Cardiac muscle cell (in vitro differentiated cells and primary cell): ENCODE results near the gene PCAT6. TPM values are rescaled to one million over a fixed set of nuclear protein-coding genes. Genes with fewer than 3 reads are reported as not detected.
"Not testable (repeated sequence)": the region's sequence is repeated elsewhere in the genome, so short reads cannot be mapped to it uniquely, and the experiment has no call there.

ENCODE experiments used
- DNase-seq, 2 donors: peaks; one replicate each; pipeline versions ENCODE4 v3.0.0 to v3.0.0-alpha.2; 2010 to 2017; ENCODE audit warnings: low read depth in 1 of 2, low spot score in 1 of 2
- H3K27ac ChIP-seq: fragments of 200-600 bp; sonication (generic); 2 replicates; pipeline ENCODE4 v1.5.1; 2016
- H3K27me3 ChIP-seq: fragments of 200-600 bp; sonication (generic); 2 replicates; pipeline ENCODE4 v1.6.0; 2016; ENCODE audit warnings: control low read depth
- H3K36me3 ChIP-seq: fragments of 200-600 bp; sonication (generic); 2 replicates; pipeline ENCODE4 v1.5.1; 2016; ENCODE audit warnings: control low read depth
- H3K4me1 ChIP-seq: fragments of 200-600 bp; sonication (generic); 2 replicates; pipeline ENCODE4 v1.8.1; 2017; ENCODE audit warnings: low read depth, mild to moderate bottlenecking, mixed run types
- H3K4me3 ChIP-seq: fragments of 200-600 bp; sonication (generic); 2 replicates; pipeline ENCODE4 v1.5.1; 2016; ENCODE audit warnings: mild to moderate bottlenecking
- H3K9me3 ChIP-seq: fragments of 200-600 bp; sonication (generic); 2 replicates; pipeline ENCODE4 v1.5.1; 2017; ENCODE audit warnings: low read depth, mild to moderate bottlenecking, control low read depth
- polyA plus RNA-seq: library from polyadenylated mRNA; unstranded; fragments of >200 nt; fragmentation: Nextera tagmentation; extraction: Ambion mirVana; gene quantifications from 2 replicates; pipeline ENCODE4 v1.2.1, GENCODE V29; 2016
- total RNA-seq: library from RNA; depleted of rRNA; stranded (reverse); fragments of >200 nt; gene quantifications from 2 replicates; pipeline ENCODE4 v1.2.3, GENCODE V29; 2016
- TF ChIP-seq, protein P1 (sequence below): IDR thresholded peaks from 2 replicates; pipeline ENCODE4 v1.5.1; 2012; ENCODE audit warnings: low read depth, mild to moderate bottlenecking, low read length

PCAT6 gene
- total and polyA plus RNA-seq, 2 experiments from 2014 or later = 19.8 to 67.4 TPM

DNA sequence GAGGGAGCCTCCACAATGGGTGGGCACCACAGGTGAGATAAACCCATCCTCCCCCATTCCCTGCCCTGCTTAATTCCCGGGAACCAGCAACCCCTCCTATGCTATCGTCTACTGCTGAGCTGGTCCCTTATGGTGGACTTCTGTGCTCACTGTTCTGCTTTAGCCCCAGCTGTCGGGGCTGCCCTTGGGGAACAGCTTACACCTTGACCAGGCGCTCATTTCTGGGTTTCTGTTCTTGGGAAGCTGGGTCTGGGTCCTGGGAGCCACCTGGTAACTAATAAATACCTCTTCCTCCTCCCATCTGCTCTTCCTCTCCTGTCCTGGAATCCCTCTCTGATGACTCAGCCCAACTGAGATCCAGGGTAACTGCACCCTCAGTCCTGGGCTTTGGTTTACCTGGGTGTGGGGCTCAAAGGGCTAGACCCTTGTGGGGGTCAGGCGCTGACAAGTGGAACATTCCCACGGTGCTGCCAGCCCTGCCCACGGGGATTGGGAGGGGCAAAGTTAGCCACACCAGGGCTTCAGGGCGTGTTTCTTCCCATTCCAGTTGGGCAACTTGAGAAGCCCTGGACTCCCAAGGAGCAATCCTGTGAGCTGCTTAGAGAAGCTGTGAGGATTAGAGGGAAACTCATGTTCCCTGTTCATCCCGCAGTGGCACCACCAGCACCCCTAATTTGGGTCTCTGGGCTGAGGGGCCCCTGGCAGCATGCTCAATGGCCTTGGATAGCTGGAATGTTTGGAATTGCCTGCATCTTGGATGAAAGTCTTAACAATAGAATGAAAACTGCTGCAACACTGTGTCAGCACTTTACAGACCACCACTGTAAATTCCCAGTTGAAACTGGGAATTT, 1.6 kb downstream of the PCAT6 start:
- no peak for DNase-seq
- Histone ChIP-seq H3K4me3 (peak overlapping the region; percentile 72), H3K27ac (no peak overlapping the region), H3K9me3 (no peaks in the 10 kb centered on the region), H3K27me3 (no peaks in the 10 kb centered on the region), H3K4me1 (peaks cover 9% of the 10 kb centered on the region), H3K36me3 (no peaks in the 10 kb centered on the region)
- TF ChIP-seq, protein P1, sequence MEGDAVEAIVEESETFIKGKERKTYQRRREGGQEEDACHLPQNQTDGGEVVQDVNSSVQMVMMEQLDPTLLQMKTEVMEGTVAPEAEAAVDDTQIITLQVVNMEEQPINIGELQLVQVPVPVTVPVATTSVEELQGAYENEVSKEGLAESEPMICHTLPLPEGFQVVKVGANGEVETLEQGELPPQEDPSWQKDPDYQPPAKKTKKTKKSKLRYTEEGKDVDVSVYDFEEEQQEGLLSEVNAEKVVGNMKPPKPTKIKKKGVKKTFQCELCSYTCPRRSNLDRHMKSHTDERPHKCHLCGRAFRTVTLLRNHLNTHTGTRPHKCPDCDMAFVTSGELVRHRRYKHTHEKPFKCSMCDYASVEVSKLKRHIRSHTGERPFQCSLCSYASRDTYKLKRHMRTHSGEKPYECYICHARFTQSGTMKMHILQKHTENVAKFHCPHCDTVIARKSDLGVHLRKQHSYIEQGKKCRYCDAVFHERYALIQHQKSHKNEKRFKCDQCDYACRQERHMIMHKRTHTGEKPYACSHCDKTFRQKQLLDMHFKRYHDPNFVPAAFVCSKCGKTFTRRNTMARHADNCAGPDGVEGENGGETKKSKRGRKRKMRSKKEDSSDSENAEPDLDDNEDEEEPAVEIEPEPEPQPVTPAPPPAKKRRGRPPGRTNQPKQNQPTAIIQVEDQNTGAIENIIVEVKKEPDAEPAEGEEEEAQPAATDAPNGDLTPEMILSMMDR = no peak

DNA sequence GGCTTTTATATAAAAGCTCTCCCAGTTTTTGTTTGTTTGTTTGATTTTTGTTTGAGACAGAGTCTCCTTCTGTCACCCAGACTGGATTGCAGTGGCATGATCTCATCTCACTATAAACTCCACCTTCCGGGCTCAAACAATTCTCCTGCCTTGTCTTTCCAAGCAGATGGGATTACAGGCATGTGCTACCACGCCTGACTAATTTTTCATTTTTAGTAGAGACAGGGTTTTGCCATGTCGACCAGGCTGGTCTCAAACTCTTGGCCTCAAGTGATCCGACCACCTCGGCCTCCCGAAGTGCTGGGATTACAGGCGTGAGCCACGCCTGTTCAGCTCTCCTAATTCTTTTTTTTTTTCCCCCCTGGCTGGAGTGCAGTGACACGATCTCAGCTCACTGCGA, 4.4 kb downstream of the PCAT6 start:
- no peak for DNase-seq
- H3K9me3 ChIP-seq = no peaks in the 10 kb centered on the region
- H3K4me1 ChIP-seq = peaks cover 5% of the 10 kb centered on the region
- TF ChIP-seq, protein P1 = no peak
- H3K36me3 ChIP-seq = no peaks in the 10 kb centered on the region
- H3K27ac ChIP-seq = no peak overlapping the region
- H3K4me3 ChIP-seq = no peak overlapping the region
- H3K27me3 ChIP-seq = no peaks in the 10 kb centered on the region

DNA sequence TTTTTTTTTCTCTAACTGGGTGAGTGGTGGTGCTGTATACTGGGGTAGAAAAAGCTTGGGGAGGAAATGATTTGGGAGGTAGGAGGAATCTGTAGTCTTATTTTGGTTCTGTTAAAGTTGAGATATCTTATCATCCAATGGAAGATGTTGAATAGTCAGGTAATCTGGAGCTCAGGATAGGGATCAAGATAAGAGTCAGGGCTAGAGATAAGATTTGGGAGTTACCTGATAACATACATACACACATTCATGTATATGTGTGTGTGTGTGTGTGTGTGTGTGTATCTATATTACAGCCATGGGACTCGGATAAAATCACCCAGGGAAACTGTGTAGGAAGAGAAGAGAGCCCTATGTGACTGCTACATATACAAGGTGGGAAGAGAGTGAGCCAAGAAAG, 8.1 kb downstream of the PCAT6 start:
- H3K27me3 ChIP-seq = no peaks in the 10 kb centered on the region
- H3K9me3 ChIP-seq = no peaks in the 10 kb centered on the region
- DNase-seq = no peak
- H3K27ac ChIP-seq = no peak overlapping the region
- H3K4me3 ChIP-seq = no peak overlapping the region
- TF ChIP-seq, protein P1 = no peak
- H3K36me3 ChIP-seq = no peaks in the 10 kb centered on the region
- H3K4me1 ChIP-seq = peaks cover 8% of the 10 kb centered on the region

- Histone ChIP-seq H3K4me1 (peaks cover 8% of the 10 kb centered on the region), H3K9me3 (no peaks in the 10 kb centered on the region), H3K4me3 (no peak overlapping the region), H3K27ac (peak overlapping the region; percentile 81), H3K36me3 (no peaks in the 10 kb centered on the region), H3K27me3 (no peaks in the 10 kb centered on the region)
- TF ChIP-seq, protein P1 = no peak
- DNase-seq = peak; percentile 11 to 45
Measured at GRCh38 chr1:202821467-202821866, 10.7 kb downstream of the PCAT6 start.

DNA sequence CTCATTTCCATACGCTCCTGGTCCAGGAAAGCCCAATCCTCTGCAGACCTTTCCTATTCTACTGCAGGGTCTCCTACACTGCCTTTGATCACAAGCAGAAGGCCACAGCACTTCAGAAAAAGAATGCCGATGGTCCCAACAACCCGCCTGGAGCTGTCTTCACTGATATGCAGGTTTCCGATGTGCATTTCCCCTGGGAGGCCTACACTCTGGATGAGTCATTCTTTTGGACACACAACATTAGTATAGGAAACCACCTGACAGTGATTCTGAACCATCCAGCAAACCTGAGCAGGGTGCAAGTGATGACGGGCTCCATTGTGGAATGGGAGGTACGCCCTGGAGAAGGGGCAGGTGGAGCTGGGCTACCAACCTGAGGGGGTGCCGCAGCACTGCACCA, 15.0 kb downstream of the PCAT6 start:
- H3K36me3 ChIP-seq = no peaks in the 10 kb centered on the region
- DNase-seq = peak in 1 of 2 donors; percentile 20
- no peak overlapping the region for H3K4me3 ChIP-seq
- no peak overlapping the region for H3K27ac ChIP-seq
- TF ChIP-seq, protein P1 = no peak
- peaks cover 8% of the 10 kb centered on the region for H3K4me1 ChIP-seq
- H3K27me3 ChIP-seq = no peaks in the 10 kb centered on the region
- H3K9me3 ChIP-seq = no peaks in the 10 kb centered on the region

GRCh38 chr1:202829223-202829622, 18.5 kb downstream of the PCAT6 start:
- H3K36me3 ChIP-seq, DNase-seq, H3K9me3 ChIP-seq, H3K4me3 ChIP-seq, H3K27me3 ChIP-seq, H3K4me1 ChIP-seq, H3K27ac ChIP-seq: not testable (repeated sequence)
